GM18511 (cell line): Measurements from ENCODE around the gene SNX27.
"Not testable (repeated sequence)": the region's sequence is repeated elsewhere in the genome, so short reads cannot be mapped to it uniquely, and the experiment has no call there.

Experiments used
- ATAC-seq: cut with Tn5 transposase; IDR thresholded peaks from one replicate; pipeline ENCODE4 v1.9.1; 2021; ENCODE audit warnings: mild to moderate bottlenecking, moderate library complexity; ENCODE audit not compliant: unreplicated experiment

The SNX27 gene

GRCh38 chr1:151602550-151602949 lies 9.3 kb upstream of the SNX27 start:
- ATAC-seq, result not testable (repeated sequence)

GRCh38 chr1:151604291-151604690 lies 7.6 kb upstream of the SNX27 start:
- ATAC-seq, result no peak

GRCh38 chr1:151606384-151606783 lies 5.5 kb upstream of the SNX27 start:
- ATAC-seq, result no peak

GRCh38 chr1:151606857-151607256 lies 5.0 kb upstream of the SNX27 start:
- ATAC-seq, result no peak

GRCh38 chr1:151610142-151610541 lies 1.7 kb upstream of the SNX27 start:
- ATAC-seq, result no peak

- ATAC-seq, result no peak
These were observed 511 bp upstream of the SNX27 start for GRCh38 chr1:151611288-151611790.

- peak; percentile 25 for ATAC-seq
These were observed 841 bp downstream of the SNX27 start for GRCh38 chr1:151612501-151613281.

- no peak for ATAC-seq
These were observed 1.5 kb downstream of the SNX27 start for GRCh38 chr1:151613282-151613780.

GRCh38 chr1:151615711-151616504 lies 4.1 kb downstream of the SNX27 start:
- no peak for ATAC-seq

- ATAC-seq, result no peak
These were observed 4.6 kb downstream of the SNX27 start for GRCh38 chr1:151616505-151616849.

GRCh38 chr1:151618003-151618402 lies 6.2 kb downstream of the SNX27 start:
- ATAC-seq, result no peak

GRCh38 chr1:151618470-151618869 lies 6.6 kb downstream of the SNX27 start:
- ATAC-seq, result no peak

GRCh38 chr1:151618996-151619395 lies 7.1 kb downstream of the SNX27 start:
- ATAC-seq, result not testable (repeated sequence)

- ATAC-seq, result no peak
These were observed 7.7 kb downstream of the SNX27 start for GRCh38 chr1:151619489-151620093.

- ATAC-seq, result no peak
These were observed 8.4 kb downstream of the SNX27 start for GRCh38 chr1:151620286-151620685.

GRCh38 chr1:151621351-151621750 lies 9.5 kb downstream of the SNX27 start:
- ATAC-seq, result no peak

- ATAC-seq, result no peak
These were observed 12.9 kb downstream of the SNX27 start for GRCh38 chr1:151624783-151625182.

GRCh38 chr1:151626740-151627334 lies 15.0 kb downstream of the SNX27 start:
- no peak for ATAC-seq

GRCh38 chr1:151629278-151629677 lies 17.4 kb downstream of the SNX27 start:
- ATAC-seq, result no peak

GRCh38 chr1:151635479-151636072 lies 23.7 kb downstream of the SNX27 start:
- ATAC-seq, result no peak
